HG02642 (cell line): Measurements from ENCODE around the gene DNAI1.

Experiments used
- ATAC-seq: cut with Tn5 transposase; IDR thresholded peaks from one replicate; pipeline ENCODE4 v1.9.1; 2021; ENCODE audit warnings: mild to moderate bottlenecking; ENCODE audit not compliant: unreplicated experiment, poor library complexity

The DNAI1 gene

GRCh38 chr9:34485822-34486221 is 27.2 kb downstream of the DNAI1 start:
- no peak for ATAC-seq

- ATAC-seq, result no peak
Observed at GRCh38 chr9:34486572-34486971, 28.0 kb downstream of the DNAI1 start.

- no peak for ATAC-seq
Observed at GRCh38 chr9:34490360-34490759, 31.8 kb downstream of the DNAI1 start.

- no peak for ATAC-seq
Observed at GRCh38 chr9:34490760-34491159, 32.2 kb downstream of the DNAI1 start.

GRCh38 chr9:34491596-34491995 is 33.0 kb downstream of the DNAI1 start:
- no peak for ATAC-seq

GRCh38 chr9:34492051-34492450 is 33.4 kb downstream of the DNAI1 start:
- no peak for ATAC-seq

DNA sequence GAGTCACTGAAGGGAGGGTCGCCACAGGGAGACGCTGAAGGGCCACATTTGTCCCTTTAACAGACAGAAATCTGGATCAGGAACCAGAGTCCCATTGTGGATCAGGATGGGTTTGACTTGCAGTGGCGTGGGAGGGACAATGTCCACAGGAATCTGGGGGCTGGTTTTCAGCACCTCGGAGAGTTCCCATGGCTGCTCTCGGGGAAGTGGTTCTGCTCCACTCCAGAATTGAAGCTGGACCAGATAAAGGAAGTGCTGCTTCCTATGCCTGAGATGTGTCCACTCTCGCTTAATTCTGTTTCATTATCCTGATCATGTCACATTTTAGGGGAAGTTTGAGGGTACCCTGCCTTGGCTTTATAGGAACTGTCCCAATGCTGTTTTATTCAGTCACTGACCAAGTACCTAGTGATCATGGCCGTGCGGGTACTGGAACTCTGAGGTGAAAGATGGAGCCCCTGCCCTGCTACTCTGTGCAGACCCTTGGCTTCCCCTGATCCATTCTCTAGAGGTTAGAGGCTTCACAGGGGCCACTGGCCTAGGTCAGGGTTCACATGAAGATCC is 35.4 kb downstream of the DNAI1 start:
- ATAC-seq, result no peak

DNA sequence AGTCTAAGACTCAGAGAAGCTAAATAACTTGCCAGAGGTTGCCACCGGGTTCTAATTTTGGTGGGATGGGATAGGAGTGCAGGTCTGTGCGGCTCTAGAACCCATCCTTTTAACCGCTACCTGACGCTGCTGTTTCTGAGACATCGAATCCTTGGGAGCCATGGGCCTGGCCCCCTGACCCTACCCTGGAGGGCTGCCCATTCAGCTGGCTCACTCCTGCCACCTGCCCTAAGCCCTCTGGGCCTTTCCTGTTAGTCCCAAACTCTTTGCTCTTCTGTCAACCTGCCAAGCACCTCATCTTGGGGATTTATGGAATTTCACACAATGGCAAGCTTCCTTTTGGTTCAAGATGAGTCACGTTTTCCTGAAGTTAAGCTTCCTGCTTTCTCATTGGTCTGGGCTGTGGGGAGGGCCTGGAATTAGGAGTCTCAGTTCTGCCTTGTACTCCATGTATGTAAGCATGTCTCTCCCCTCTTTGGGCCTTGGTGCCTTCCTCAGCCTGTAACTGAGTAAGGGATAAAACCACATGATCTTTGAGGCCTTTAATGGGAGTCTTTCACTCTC is 37.6 kb downstream of the DNAI1 start:
- ATAC-seq, result no peak

- ATAC-seq, result no peak
Observed at GRCh38 chr9:34498553-34498952, 39.9 kb downstream of the DNAI1 start.

- no peak for ATAC-seq
Observed at GRCh38 chr9:34499076-34499475, 40.5 kb downstream of the DNAI1 start.

DNA sequence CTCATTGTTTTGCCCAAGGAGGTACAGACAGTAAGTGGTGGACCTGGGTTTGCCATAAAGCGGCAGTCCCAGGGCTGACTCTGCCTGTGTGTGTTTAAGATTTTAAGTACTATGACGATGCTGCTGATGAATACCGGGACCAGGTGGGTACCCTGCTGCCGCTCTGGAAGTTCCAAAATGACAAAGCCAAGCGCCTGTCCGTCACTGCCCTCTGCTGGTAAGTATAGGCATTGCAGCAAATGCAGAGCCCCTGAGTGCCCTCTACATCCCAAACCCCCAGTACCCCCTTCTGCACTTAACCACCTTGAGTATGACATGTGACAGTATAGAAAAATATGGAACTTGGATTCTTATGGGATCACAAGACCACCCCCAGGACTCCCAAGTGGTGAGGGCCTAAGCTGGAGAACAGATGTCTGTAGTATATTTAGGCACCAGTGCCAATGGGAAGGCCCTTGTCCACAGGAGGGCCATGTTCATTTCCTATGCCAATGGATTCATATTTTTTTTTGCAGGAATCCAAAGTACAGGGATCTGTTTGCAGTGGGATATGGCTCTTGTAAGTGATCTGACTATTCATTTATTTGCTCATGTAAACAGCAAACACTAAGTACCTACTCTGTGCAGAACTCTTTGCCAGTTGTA is 42.1 kb downstream of the DNAI1 start:
- ATAC-seq, result no peak

- no peak for ATAC-seq
Observed at GRCh38 chr9:34501372-34501771, 42.8 kb downstream of the DNAI1 start.

DNA sequence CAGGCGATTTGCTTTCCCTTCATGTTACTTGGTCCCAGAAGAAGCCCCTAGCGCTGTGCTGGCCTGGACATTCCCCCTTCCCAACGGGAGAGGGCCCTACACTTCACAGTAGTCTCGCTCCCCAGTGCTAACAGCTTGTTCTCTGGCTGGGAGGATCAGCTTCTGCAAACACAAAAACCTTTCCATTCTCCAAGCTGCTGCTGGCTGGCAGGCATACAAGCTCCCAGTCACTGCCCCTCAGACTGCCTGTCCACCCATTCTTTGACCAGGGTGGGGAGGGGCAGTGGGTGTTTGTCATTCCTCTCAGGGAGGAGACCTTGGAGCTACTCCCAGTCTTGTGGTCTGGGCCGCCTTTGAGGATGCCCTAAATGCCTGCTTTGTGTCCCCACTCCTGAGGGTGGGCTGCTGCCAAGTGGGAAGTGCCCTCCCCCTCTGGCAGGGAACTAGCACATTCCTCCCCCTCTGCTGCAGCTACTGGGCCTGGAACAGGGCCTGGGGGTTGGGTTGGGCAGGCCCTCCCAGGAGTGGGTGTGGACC is 43.4 kb downstream of the DNAI1 start:
- no peak for ATAC-seq

DNA sequence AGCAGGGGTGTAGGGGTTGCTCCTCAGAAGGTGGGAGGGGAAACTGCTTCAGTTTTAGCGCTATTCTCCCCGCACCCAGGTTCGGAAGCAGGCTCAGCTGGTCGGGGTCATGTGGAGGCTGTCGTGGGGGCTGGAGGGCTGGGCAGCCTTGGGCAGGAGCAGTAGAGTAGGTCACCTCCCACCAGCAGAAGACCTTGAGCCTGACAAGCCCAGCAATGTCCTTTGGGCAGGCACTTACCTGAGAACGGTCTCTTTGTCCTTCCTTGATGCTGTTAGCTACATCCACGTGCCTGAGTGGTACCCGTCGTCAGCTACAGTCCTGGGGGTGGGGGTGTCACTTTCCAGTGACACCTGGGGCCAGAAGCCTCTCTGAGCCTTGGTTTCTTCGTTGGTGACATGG is 43.9 kb downstream of the DNAI1 start:
- ATAC-seq, result no peak

GRCh38 chr9:34502891-34503290 is 44.3 kb downstream of the DNAI1 start:
- no peak for ATAC-seq

DNA sequence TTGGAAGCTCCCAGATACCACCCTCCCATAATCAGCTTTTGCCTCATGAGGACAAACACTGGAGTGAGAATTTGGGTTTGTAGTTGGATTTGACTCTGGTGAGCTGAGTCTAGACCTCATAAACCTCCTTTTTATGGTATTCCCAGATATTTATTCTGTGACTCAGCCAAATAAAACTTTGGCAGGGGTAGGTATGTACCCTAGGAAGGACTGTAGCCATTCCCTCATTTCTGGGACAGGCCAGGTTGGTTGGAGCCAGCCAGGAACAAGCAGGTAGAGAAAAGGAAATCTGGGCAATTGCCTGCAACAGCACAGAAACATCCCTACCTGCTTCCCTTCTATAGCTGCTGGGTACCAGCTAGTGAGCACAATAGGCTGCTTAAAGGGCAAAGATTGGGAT is 44.8 kb downstream of the DNAI1 start:
- ATAC-seq, result no peak

DNA sequence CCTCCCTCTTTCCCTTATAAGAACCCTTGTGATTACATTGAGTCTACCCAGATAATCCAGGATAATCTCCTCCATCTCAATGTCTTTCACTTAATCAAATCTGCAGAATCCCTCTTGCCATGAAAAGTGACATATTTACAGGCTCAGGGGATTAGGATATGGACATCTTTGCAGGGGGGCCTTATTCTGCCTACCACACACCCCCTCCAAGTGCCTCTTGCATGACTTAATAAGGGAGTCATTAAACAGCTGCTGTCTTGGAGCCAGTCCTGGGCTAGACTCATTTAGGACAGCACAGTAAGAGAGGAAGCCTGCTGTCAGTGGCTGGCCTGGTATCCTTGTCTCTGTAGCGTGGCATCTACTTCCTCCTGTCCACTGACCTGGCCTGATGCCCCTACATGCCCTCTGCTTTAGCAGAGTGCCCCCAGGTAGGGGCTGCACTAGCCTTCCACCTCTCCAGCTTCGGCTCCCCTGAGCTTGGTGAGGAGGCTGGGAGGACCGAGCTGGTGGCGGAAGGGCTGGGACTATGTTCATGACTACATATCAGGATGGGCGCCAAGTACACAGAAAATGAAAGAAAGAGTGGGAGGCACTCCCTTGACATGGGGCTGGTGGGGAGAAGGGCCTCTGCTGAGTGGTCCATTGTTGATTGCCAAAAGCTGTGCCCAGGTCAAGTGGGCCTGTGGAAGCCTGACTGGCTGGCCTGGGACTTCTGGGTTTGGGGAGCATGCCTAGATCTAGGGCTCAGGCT is 46.9 kb downstream of the DNAI1 start:
- ATAC-seq, result no peak

GRCh38 chr9:34506623-34507022 is 48.0 kb downstream of the DNAI1 start:
- no peak for ATAC-seq

DNA sequence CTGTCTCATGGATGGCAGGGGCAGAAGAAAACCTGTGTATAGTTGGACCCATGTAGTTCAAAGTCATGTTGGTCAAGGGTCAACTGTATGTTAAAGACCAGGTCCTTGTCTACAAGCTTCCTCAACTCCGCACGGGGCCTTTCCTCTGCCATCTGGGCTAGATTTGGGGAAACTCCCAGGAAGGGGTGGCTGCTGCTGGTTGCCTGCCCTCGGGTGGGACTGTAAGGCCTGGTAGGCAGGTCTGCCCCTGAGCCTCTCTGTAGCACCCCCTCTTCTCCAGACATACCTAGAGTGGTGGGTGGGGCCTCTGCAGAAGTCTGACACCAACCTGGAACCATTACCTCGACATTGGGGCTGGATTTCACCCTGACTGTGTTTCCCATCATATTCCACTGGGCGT is 49.0 kb downstream of the DNAI1 start:
- no peak for ATAC-seq

DNA sequence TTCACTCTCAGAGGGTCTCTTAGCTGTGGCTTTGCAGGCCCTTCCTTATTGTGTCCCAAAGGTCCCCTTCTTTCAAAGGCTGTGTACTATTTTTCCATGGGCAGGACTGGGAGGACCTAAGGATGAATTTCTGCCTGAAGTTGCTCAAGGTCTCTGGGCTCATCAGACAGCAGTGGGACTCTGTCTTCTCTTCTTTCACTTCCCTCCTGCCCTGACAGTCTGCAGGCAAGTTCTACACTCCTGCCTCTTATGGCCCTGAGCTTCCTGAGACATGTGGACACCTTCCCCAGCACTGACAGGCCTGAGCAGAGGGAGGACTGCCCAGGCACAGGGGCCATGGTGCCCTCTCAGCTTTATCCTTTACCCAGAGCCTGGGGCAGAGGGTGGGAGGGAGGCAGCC is 49.4 kb downstream of the DNAI1 start:
- ATAC-seq, result no peak

- no peak for ATAC-seq
Observed at GRCh38 chr9:34508463-34508862, 49.9 kb downstream of the DNAI1 start.
